ENCODE results near the gene HIPK4.
"Not testable (repeated sequence)": the region's sequence is repeated elsewhere in the genome, so short reads cannot be mapped to it uniquely, and the experiment has no call there.

The HIPK4 gene

DNA sequence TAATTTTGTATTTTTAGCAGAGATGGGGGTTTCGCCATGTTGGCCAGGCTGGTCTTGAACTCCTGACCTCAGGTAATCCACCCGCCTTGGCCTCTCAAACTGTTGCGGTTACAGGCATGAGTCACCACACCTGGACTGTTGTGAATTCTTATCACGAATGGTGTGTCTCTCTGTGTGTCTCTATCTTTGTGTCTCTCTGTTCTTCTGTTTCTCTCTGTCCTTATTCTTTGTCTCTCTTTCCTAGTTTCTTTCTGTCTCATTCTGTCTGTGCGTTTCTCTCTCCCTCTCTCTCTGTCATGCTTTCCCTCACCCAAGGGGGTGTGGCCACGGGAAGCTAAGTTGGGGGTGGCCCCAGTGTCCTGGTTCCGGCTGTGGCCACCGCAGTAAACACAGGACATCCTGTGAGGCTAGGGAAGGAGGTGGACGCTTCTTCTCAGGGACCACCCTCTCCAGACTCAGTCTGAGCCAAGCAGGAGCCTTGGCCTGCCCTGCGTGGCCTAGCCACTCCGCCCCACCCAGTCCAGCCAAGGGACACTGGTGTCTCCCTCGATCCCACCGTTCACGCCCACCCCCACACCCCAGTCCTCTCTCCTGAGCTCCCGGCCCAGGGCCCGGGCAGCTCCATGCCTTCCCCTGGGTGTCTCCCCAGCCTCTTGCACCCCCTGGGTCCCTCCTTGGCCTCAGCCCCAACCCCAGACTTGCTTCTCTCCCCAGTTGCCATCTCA is 27.1 kb upstream of the HIPK4 start:
- no peak for DNase-seq

DNA sequence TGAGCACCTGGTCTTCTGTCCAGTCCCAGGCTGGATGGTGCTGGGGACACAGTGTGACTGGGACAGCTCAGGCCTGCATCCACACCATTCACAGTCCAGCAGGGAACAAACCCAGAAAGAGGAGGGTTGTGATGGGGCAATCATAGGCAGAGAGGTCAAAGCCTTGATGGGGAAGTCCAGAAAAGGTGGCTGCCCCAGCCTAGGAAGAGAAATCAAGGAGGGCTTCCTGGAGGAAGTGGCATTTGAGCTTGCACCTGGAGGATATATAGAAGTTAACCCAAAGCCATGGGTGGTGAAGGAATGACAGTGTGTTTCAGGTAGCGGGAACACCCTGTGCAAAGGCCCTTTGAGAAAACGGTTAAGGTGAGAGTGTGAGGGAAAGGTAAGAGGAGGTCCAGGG is 25.8 kb upstream of the HIPK4 start:
- no peak for DNase-seq

DNA sequence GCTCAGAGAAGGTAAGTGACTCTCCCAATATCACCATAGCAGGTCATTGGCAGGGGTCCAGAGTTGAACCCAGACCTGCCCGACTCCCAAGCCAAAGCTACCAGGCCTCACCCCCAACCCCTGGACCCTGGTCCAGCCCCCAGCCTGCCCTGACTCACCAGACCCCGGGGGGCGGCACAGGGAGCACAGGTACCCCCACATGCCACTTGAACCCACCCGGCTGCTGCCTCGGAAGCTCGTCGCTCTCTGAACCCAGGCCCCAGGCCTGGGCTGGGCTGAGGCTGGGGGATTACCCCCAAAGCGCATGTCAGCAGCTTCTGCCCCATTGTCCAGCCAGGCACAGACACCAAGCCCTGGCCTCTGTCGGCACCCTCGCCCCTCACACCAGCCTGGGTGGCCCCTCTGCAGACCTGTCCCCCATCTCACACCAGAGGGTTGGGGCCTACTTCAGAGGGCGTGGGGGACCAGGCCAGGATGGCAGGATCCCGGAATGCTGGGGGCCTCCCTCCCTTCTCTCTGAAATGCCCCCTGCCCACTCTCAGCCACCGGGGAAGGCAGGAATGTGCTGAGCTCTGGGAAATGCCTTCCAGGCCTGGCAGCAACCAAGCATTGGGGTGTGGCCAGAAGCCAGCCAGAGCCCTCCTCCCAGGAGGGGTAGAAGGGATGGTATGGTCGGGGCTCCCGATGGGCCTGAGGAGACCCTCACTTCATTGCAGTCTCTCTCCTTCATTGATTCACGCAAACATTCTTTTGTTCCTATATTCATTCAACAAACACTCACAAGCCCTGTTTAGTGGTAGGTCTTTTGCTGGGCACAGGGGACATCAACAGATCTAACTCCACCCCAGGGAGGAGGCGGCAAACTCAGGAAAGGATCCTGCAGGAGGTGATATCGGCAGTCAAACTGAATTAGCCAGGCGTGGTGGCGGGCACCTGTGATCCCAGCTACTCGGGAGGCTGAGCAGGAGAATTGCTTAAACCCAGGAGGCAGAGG is 24.9 kb upstream of the HIPK4 start:
- DNase-seq, result no peak

DNA sequence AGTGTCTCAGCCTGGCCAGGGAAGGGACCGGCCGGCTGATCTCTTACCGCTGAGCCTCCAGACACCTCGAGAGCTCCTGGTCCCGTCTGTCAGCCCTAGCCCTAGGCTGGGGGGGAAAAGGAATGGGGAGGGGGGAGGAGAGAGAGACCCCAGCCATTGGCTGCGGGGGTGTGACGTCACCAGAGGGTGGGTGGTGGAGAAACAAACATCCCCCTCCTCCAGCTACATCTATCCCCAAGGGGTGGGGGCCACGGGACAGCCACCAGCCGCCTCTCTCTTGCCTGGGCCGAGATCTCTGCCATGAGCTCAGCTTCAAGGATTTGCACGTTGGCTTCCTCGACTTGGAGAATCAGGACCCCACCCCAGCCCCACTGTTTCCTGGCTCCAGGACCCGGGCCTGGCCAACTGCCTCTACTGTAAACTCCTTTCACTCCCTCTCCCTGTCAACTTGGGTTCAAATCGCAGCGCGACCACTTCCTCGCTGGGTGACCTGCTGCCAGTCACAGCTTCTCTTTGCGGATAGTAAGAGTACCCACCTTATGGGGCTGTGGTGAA is 23.4 kb upstream of the HIPK4 start, which contains the start of gene PRX:
Gene PRX (minus strand): TSS at position 88 of the 555 bp plus-strand sequence. CDS start 5,446 bp downstream, outside the sequence.
- DNase-seq, result no peak

DNA sequence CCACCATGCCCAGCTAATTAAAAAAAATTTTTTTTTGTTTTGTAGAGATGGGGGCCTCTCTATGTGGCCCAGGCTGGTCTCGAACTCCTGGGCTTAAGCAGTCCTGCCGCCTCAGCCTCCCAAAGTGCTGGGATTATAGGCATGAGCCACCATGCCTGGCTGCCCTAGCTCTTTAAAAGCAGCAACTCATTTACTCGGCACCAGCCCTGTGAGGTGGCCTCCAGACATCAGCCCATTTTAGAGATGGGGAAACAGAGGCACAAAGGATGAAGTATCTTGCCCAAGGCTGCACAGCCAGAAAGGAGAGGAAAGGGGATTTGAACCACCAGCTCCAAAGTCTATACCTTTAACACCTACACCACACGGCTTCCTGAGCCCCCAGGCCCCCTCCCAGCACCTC is 22.9 kb upstream of the HIPK4 start:
- no peak for DNase-seq

DNA sequence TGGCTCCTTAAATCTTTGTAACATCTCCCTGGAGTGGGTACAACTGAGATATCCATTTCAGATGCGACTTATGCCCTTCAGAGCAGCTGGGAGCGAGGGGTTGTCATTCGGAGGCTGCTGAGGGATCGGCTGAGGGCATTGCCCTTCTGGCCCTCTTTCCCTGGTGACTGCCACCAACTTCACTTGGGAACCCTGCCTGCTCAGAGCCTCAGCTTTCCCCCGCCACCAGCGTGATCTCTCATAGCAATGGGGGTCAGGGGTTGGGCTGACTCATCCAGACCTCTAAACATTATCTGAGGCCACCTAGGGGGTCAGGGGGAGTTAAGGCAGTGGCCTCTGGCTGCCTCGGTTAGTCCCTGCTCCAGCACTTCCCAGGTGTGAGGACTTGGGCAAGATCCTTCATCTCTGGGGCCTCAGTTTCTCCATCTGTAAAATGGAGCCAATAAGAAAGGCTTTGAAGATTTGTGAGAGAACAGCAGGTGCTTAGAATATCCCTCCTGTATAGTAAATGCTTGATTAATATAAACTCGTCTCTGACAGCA is 22.0 kb upstream of the HIPK4 start:
- DNase-seq, result no peak

DNA sequence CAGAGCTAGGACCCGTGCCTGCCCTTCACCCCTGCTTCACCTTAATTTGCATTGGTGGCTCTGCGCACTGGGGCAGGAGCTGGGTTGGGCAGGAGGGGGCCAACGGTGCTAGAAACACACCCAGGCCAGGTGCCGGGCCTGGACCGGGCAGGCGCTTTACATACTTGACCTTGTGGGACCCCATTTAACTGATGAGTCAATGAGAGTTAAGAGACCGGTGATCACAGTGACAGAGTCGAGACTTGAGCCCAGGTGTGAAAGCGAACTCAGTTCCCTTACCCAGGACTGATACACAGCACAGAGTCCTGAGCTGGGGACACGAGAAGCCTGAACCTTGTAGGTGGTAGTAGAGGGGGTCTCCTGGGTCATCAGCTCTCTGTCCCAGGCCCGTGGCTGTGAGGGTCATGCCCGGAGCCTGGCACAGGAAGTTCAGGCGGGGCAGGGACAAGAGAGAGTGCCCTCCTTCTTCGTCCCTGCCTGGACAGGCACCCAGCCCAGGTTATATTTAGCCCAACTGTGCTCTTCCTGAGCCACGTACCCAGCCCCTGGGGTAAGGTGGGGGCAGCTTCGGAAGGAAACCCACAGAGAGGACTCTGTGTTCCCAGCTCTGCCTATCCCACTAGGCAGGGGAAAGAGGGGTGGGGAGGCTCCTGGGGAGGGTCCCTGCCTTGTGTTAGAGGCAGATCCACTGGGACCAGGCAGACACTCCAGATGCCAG is 21.3 kb upstream of the HIPK4 start:
- DNase-seq, result no peak

DNA sequence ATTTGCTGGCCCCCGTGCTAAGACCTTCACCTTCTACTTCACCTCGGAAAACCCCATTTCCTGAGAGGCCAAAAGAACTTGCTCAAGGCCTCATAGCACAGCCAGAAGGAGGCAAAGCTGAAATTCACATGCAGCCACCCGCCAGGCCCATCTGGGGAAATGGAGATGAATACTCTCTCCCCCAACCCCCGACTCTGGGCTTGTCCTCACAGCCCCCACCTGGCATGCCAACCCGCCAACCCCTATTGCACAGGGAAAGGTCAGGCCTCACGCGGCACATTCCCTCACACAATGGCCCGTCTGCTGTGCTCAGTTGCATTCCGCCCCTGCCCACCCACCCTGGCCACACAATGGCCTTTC is 20.0 kb upstream of the HIPK4 start:
- no peak for DNase-seq

DNA sequence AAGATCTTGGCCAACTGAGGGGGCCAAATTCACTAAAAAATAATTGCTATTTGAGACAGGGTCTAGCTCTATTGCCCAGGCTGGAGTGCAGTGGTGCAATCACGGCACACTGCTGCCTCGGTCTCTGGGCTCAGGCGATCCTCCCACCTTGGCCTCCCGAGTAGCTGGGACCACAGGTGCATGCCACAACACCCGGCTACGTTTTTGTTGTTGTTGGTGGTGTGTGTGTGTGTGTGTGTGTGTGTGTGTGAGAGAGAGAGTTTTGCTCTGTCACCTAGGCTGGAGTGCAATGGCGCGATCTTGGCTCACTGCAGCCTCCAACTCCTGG is 18.6 kb upstream of the HIPK4 start:
- not testable (repeated sequence) for DNase-seq

DNA sequence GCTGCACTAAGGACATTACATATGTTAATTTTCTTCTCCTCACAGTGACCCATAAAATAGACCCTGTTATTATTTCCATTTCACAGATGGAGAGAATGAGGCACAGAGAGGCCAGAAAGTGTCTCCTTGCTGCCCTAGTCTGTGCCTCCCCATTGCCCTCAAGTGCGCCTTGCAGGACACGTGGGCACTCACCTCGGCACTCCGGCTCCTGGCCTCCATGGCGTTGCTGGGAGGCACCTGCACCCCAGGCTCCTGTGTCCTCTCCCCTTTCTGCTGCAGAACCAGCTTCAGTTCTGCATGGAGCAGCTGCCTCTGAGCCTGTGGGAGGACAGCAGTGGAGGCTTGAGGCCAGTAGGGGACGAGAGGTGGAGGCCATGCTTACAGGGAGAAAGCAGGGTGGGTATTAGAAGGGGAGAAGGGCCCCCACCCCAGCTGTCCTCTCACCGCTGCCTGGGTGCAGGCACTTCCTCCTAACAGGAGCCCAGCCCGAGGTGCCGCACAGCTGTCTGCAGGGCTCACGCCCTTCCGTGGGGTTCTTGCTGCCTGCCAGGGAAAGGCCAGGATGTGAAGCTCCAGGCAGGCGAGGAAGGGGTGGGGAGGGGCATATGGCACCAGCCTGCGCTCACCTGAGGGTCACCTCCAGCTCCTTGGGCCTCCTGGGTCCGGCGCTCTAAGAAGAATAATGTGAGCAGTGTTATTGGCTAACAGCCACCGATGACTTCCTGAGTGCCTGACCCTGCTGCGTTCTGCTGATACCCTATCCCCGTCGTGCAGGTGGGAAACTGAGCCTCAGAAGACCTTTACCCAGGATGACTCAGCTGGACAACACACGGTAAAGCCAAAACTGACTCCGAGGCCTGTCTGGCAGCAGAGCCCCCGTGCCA is 18.0 kb upstream of the HIPK4 start:
- no peak for DNase-seq

DNA sequence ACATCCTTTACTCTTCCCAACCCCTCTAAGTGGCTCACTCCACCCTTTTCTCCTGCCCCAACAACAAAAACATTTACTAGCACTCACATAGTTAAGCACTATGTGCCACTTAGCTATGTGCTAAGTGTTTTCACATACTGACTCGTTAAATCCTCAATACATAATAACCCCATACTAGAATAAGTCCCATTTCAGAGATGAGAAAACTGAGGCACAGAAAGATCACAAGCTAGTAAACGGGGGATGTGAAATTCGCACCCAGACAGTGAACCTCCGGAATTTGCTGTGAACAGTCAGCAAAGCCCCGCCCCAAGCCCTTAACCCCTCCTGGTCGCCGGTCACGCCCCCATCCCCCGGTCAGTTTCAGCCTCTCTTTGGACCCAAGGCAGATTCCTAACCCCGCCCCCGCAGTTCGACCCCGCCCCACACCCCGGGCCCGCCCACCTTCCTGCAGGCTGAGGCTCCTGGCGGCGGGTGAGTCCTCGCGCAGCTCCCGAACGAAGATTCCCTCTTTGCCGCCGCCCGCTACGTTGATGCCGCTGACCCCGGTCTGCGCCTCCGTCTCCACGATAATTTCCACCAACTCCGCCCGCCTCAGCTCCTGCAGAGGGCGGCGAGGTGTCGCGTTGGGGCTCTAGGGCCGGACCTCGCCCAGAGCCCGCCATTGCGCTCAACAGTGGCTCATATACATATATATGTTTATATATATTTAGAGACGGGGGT is 13.4 kb upstream of the HIPK4 start:
- peak; percentile 64 to 93 for DNase-seq

DNA sequence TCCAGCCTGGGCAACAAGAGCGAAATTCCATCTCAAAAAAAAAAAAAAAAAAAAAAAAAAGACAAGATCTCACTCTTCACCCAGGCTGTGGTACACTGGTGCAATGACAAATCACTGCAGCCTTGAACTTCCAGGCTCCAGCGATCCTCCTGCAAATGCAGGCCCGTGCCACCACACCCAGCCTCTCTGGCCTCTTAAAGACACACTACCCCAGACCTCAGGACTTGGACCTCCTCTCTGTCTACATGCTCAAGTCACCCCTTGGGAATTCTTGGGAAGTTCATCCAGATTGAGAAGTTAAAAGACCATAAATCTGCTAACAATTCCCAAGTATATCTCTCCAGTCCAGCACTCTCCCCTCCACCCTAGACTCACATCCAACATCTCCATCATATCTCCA is 10.6 kb upstream of the HIPK4 start:
- DNase-seq, result no peak

DNA sequence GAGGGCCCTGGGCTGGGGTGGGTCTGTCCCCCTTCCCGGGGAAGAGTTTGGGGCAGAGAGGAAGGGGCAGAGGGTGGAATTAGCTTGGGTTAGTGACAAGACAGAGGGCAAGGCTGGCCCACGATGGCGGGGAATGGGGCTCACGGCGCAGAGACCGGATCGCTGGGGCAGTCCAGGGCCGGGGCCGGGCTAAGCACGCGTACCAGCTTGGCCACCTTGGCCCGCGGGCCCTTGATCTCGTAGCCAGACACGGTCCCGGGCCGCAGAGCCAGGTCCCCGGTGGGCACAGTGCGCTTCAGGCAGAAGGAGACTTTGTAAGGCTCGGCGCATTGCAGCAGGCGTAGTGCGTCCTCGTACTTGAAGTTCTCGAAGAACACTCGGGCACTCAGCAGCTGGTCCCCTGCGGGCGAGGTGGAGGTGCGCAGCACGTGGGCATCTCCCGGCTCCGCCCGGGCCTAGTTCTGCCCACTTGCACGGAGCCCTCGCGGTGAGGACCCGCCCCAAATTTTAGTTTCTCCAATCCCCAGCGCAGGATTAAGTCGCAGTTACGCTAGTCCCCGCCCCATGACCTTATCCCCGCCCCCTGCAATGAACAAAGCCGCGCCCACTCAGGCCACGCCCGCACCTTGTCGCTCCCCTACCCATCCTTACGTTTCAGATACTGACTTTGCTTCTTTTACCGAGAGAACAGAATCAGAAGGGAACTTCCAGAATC is 8.6 kb upstream of the HIPK4 start:
- DNase-seq, result peak; percentile 44 to 88

DNA sequence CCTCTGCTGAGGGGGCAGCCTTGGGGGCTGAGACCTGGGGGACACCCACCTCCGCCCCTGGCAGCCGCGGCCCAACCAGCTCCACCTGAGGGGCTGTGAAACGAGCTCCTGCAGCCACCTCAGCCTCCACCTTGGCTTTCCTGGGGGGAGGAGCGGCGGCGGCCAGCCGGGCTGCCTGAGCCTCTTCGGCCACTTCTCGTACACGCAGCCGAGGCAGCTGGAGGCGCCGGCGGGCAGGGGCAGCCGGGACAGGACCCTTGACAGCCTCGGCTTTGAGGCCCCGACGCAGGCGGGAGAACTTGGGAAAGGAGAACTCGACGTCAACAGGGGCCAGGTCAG is 7.6 kb upstream of the HIPK4 start:
- no peak for DNase-seq

DNA sequence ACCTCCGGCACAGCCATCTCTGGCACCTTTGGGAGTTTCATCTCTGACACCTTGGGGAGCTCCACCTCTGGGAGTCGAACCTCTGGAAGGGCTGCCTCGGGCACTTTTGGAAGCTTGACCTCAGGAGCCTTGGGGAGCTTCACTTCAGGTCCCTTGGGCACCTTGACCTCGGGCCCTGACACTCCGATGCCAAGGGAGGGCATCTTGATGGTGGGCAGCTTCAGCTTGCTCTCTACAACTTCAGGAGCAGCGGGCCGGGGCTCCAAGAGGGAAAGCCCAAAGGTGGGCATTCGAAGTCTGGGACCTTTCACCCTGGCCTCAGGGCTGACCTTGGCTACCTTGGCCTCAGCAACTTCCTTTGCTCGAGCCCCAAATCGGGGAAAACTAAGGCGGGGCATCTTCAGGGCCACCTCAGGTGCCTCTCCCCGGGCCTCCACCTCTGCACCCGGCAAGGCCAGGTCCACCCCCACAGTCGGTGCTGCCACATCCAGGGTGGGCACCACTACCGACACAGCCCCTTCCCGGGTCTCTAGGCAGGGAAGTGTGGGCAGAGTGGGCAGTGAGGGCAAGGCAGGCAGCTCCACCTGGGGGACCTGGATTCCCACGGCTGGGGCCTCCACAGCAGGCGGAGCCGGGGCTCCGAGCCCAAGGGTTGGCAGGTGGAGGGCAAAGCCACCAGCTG is 7.0 kb upstream of the HIPK4 start:
- DNase-seq, result no peak

DNA sequence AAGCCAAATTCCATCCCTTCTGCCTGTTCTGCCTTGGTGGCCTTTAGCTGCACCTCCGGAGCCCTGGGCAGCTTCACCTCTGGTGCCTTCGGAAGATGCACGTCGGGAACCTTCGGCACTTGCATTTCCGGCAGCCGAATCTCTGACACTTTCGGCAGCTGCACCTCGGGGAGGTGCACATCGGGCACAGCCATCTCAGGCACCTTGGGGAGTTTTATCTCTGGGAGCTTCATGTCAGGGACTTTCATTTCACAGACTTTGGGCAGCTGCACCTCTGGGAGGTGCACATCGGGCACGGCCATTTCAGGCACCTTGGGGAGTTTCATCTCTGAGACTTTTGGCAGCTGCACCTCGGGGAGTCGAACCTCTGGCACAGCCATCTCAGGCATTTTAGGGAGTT is 6.0 kb upstream of the HIPK4 start:
- no peak for DNase-seq

DNA sequence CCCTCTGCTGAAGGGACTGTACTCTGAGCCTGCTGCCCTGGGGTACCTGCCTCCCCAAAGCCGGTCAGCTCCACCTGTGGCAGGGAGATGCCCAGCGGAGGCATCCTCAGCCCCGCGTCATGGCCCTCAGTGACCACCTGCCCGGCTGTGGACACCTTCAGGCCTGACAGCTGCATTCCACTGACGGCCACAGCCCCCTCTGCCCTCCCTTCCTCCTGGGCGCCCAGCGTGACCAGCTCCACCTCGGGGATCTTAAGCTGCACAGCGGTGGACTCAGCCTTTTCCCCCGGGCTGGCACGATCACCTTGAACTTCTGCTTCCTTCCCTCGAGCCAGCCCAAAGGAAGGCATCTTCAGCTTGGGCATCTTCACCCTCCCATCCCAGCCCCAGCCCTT is 4.8 kb upstream of the HIPK4 start:
- no peak for DNase-seq

DNA sequence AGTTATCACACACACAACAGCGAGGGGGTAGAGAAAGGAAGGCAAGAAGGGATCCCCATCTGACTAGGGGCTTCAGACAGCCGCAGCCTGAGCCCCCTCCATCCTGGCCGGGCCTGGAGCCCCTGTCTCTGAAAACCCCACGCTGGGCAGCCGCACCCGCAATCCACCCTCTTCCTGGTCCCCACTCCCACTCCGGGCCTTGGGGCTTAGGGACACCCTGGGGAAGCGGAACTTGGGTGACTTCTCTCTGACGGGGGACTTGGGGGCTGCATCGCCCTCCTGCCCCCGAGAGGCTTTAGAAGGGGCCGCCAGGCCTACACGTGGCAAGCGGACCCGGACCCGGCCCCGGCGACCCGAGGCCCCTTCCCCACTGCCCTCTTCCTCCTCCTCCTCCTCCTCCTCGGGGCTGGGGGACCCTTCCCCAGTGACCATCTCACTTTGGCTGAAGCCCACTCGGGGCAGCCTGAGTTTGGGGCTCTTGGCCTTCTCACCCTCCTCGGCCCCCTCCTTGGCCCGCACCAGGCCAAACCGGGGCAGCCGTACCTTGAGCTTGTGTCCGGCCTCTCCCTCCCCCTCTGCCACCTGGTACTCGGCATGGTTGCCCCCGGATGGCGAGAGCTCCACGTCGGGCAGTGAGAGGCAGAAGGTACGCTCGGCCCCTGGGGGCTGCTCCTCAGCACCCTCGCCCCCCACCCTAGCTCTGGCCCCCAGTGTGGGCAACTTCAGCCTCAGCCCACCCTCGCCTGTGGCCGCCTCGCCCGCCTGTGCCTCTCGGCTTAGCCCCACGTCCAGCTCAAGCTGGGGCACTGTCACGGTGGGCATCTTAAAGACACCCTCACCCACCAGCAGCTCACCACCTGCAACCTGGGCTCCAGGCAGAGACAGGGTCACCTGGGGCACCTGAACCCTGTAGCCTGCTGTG is 4.2 kb upstream of the HIPK4 start:
- no peak for DNase-seq

Measured in NCI-H526 (cell line).